Upper lobe of right lung (tissue), 1 donor: ENCODE data around the gene EIF3I. TPM values are rescaled to one million over a fixed set of nuclear protein-coding genes. Genes with fewer than 3 reads are reported as not detected.
"Not testable (repeated sequence)": the region's sequence is repeated elsewhere in the genome, so short reads cannot be mapped to it uniquely, and the experiment has no call there.

ENCODE experiments used
- ATAC-seq: fragments of 200-7000 bp; cut with Tn5 transposase; one replicate; pipeline ENCODE4 v1.9.1; 2020; ENCODE audit warnings: mild to moderate bottlenecking, moderate library complexity
- DNase-seq: peaks from one replicate; pipeline ENCODE4 v3.0.0-alpha.2; 2020
- H3K27ac ChIP-seq: fragments of 200-600 bp; one replicate; pipeline ENCODE4 v1.8.0; 2022
- H3K27me3 ChIP-seq: fragments of 200-600 bp; one replicate; pipeline ENCODE4 v1.8.0; 2022; ENCODE audit warnings: mild to moderate bottlenecking
- H3K36me3 ChIP-seq: fragments of 200-600 bp; one replicate; pipeline ENCODE4 v1.8.0; 2022
- H3K4me1 ChIP-seq: fragments of 200-600 bp; one replicate; pipeline ENCODE4 v1.8.0; 2022
- H3K4me3 ChIP-seq: fragments of 200-600 bp; one replicate; pipeline ENCODE4 v1.8.0; 2022; ENCODE audit warnings: mild to moderate bottlenecking
- H3K9me3 ChIP-seq: fragments of 200-600 bp; one replicate; pipeline ENCODE4 v1.8.0; 2022
- CTCF ChIP-seq: fragments of 200-600 bp; IDR thresholded peaks from one replicate; pipeline ENCODE4 v1.8.0; 2022; ENCODE audit warnings: antibody characterized with exemption
- intact Hi-C: fragments of 100-400 bp; cut with DNase I; formaldehyde crosslinking; loops from one replicate; pipeline ENCODE4 v1.11.0; 2022
- total RNA-seq: library from RNA; stranded (reverse); fragmentation: NEBNext Ultra II Directional; extraction: Animal tissue kit (Norgen Biotek cat#: 25700); gene quantifications from one replicate; pipeline ENCODE4 v1.2.1, GENCODE V29; 2021
- donor health status: DM: no; HTN: yes; CAD: no; lungs with severe emphysema.

EIF3I gene
- total RNA-seq, 1 donor from 2014 or later, result 116 TPM

- Histone ChIP-seq H3K4me1 (peaks cover 18% of the 10 kb centered on the region), H3K27ac (no peak overlapping the region), H3K36me3 (no peaks in the 10 kb centered on the region), H3K4me3 (no peak overlapping the region), H3K27me3 (no peaks in the 10 kb centered on the region), H3K9me3 (no peaks in the 10 kb centered on the region)
- no peak for TF ChIP-seq CTCF
- DNase-seq (no peak), ATAC-seq (no peak)
- intact Hi-C loops, result no loop called here
Measured at GRCh38 chr1:32255072-32256071, 33.2 kb downstream of the EIF3I start.

GRCh38 chr1:32256473-32257226 lies 34.4 kb downstream of the EIF3I start:
- Histone ChIP-seq H3K27ac (no peak overlapping the region), H3K4me1 (peaks cover 8% of the 10 kb centered on the region), H3K9me3 (no peaks in the 10 kb centered on the region), H3K36me3 (no peaks in the 10 kb centered on the region), H3K27me3 (no peaks in the 10 kb centered on the region), H3K4me3 (no peak overlapping the region)
- intact Hi-C loops, result no loop called here
- DNase-seq (no peak), ATAC-seq (no peak)
- TF ChIP-seq CTCF, result no peak

GRCh38 chr1:32257227-32257508 lies 35.0 kb downstream of the EIF3I start:
- H3K36me3 ChIP-seq, result no peaks in the 10 kb centered on the region
- peaks cover 5% of the 10 kb centered on the region for H3K4me1 ChIP-seq
- no peaks in the 10 kb centered on the region for H3K9me3 ChIP-seq
- DNase-seq (no peak), ATAC-seq (no peak)
- intact Hi-C loops, result no loop called here
- no peak overlapping the region for H3K4me3 ChIP-seq
- H3K27ac ChIP-seq, result no peak overlapping the region
- no peak for TF ChIP-seq CTCF
- H3K27me3 ChIP-seq, result no peaks in the 10 kb centered on the region

GRCh38 chr1:32263236-32263593 lies 41.0 kb downstream of the EIF3I start:
- H3K36me3 ChIP-seq, H3K9me3 ChIP-seq, H3K27me3 ChIP-seq, intact Hi-C loops, H3K4me3 ChIP-seq, H3K27ac ChIP-seq, H3K4me1 ChIP-seq, DNase-seq, ATAC-seq: not testable (repeated sequence)

GRCh38 chr1:32263744-32264143 lies 41.5 kb downstream of the EIF3I start:
- ATAC-seq (no peak), DNase-seq (no peak)
- H3K36me3 ChIP-seq, result no peaks in the 10 kb centered on the region
- H3K27ac ChIP-seq, result no peak overlapping the region
- no peaks in the 10 kb centered on the region for H3K27me3 ChIP-seq
- H3K4me1 ChIP-seq, result no peaks in the 10 kb centered on the region
- TF ChIP-seq CTCF, result no peak
- no peak overlapping the region for H3K4me3 ChIP-seq
- intact Hi-C loops, result no loop called here
- no peaks in the 10 kb centered on the region for H3K9me3 ChIP-seq

- Histone ChIP-seq H3K4me3 (no peak overlapping the region), H3K27ac (no peak overlapping the region), H3K36me3 (no peaks in the 10 kb centered on the region), H3K9me3 (no peaks in the 10 kb centered on the region), H3K4me1 (no peaks in the 10 kb centered on the region), H3K27me3 (no peaks in the 10 kb centered on the region)
- no peak for DNase-seq
- intact Hi-C loops, result no loop called here
- TF ChIP-seq CTCF, result no peak
- no peak for ATAC-seq
Measured at GRCh38 chr1:32265846-32266245, 43.6 kb downstream of the EIF3I start.
